HPDE6-E6E7 (cell line): Measurements from ENCODE around the gene UBA1.

Experiments
- DNase-seq: peaks from one replicate; pipeline ENCODE4 v3.0.0; 2011; ENCODE audit warnings: missing footprints; ENCODE audit errors: extremely low spot score

UBA1 gene

GRCh38 chrX:47193475-47194193, at the start of gene UBA1:
TSS of gene UBA1 (plus strand) at chrX:47193829. CDS start at chrX:47198803, 4,974 bp downstream.
- DNase-seq: peak; percentile 85

- DNase-seq: peak; percentile 34
Observed at GRCh38 chrX:47143894-47144625, 49.6 kb upstream of the UBA1 start.

GRCh38 chrX:47144626-47145394, 48.8 kb upstream of the UBA1 start, which contains the start of the genes NDUFB11 and RBM10:
TSS of gene NDUFB11 (minus strand) at chrX:47144702. CDS start at chrX:47144679, 23 bp downstream.
TSS of gene RBM10 (plus strand) at chrX:47145221. CDS start at chrX:47147482, 2,261 bp downstream.
- peak; percentile 77 for DNase-seq

GRCh38 chrX:47145395-47146120, 48.1 kb upstream of the UBA1 start:
- DNase-seq: no peak

- no peak for DNase-seq
Observed at GRCh38 chrX:47146121-47146935, 47.3 kb upstream of the UBA1 start.

- DNase-seq: no peak
Observed at GRCh38 chrX:47146936-47147859, 46.4 kb upstream of the UBA1 start.

GRCh38 chrX:47148946-47149345, 44.7 kb upstream of the UBA1 start:
- no peak for DNase-seq

GRCh38 chrX:47151435-47151834, 42.2 kb upstream of the UBA1 start:
- no peak for DNase-seq

GRCh38 chrX:47156611-47157520, 36.8 kb upstream of the UBA1 start:
- no peak for DNase-seq

GRCh38 chrX:47158131-47158530, 35.5 kb upstream of the UBA1 start:
- no peak for DNase-seq

GRCh38 chrX:47158781-47159180, 34.8 kb upstream of the UBA1 start:
- no peak for DNase-seq

GRCh38 chrX:47160781-47161180, 32.8 kb upstream of the UBA1 start:
- no peak for DNase-seq

GRCh38 chrX:47162927-47163583, 30.6 kb upstream of the UBA1 start:
- no peak for DNase-seq

GRCh38 chrX:47164420-47164819, 29.2 kb upstream of the UBA1 start:
- no peak for DNase-seq

GRCh38 chrX:47166126-47166525, 27.5 kb upstream of the UBA1 start:
- no peak for DNase-seq

- no peak for DNase-seq
Observed at GRCh38 chrX:47168495-47169073, 25.0 kb upstream of the UBA1 start.

- DNase-seq: no peak
Observed at GRCh38 chrX:47169273-47169672, 24.4 kb upstream of the UBA1 start.
